CD4-positive, alpha-beta T cell treated with Interleukin-15 for 4 hours (primary cell): ENCODE data around the gene PTPRO.

Source experiments
- DNase-seq: peaks from one replicate; pipeline ENCODE4 v3.0.0-alpha.2; 2020; ENCODE audit warnings: low spot score

PTPRO gene

DNA sequence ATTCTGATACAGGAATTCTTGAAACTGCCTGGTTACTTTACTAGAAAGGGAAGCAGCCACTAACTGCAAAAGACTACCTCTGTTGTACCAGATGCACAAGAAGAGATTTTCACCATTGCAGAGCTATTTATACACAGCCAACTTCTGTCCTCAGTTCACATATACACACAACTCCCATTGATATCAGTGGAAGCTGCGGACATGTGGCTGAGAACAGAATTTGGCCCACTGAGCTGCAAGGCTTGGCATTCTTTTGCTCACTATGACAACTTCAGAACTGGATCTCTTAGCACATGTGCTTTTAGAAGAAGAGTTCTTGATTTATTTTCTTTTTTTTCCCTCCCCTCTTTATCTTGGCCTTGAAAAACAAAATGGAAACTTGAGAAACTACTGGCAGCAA lies 28.3 kb downstream of the PTPRO start:
- DNase-seq = no peak

DNA sequence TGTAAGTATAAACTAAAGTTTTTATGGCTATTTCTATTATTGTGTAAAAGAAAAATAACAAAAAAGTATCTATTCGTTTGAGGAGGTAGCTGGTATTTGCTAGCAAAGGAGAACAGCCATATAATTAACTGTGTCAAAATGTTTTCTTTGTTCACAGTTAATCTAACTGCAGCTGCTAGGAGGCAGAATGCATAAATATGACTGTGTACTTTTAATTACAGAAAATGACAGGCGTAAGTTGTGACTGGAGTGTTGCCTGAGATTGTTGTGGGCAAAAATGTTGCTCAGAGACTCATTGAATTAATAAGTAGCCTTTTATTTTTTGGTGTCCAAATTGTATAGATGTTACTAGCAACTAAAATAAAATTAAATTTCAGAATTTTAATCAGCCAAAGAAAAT lies 33.5 kb downstream of the PTPRO start:
- no peak for DNase-seq

DNA sequence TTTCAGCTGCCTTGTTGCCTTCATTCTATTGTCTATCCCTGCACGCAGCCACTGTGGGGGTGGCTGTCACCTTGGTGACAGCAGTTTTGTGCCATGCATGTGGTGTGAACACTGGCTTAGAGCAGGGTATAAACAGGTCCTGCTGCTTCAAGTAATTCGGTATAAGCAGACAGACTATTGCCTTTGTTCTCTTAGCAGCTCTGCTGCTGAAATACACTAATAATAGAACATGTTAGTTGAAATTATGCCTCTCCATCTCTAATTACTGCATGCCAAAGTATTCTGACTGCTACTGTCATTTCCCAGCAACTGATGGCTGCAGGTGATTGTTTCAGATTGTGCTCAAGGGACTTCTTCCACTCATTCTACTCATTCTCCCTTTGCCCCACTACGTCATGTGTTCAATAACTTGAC lies 34.6 kb downstream of the PTPRO start:
- no peak for DNase-seq

DNA sequence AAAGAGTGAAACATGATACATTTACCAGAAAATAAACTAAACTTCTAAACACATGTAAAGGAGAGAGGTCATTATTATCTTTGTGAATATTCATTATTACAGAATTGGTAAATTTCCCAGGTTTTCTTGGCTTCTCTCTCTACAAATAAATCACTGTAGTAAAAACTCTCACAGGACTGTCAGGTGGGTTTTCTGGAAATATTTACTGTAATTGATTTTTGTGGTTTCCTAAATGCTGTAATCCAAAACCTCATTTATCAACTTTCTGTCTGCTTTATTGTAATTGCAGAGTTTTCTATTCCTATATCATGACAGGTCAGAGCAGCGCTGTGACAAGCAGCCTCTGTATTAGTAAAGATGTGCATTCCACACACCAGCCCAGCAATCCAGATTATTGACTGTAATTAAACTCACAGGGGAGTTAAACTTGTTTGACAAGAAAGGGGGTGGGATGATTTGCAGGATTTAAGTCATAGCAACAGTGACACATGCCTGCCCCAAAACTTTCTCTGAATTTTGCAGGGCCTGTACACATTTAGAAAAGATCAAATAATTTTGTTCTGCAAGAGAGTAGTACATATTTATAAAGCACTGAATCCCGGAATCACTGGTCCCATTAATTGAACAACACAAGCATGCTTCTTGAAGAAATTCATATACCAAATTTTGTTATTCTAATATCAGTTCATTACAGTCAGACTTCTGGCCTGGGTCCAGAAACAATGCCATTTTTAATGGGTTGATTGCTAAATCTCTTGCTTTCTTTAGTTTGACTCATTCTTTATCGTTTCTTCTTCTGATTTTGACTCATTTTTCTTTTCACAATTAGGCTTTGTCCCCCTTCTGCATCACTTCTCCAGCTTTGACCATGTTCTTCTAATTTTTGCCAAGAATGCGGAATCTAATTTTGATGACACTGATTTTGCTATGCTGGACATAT lies 42.2 kb downstream of the PTPRO start:
- no peak for DNase-seq

DNA sequence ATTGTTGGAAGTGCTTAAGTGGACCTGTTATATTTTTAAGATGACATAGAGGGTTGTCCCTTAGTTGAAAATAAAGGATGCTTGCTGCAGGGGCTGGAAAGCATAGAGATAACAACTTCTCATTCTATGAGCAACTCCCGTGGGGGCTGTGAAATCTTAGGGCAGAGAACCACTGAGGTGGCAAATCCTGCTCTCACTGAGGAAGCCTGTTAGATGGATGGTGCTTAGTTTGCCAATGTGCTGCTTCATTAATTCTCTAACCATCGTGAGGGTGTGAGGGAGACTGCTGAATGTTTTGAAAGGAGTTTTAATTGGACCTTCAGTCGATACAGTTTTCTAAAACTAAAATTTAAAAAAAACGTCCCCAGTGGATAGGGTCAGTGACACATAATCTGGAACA lies 46.5 kb downstream of the PTPRO start:
- DNase-seq = no peak

DNA sequence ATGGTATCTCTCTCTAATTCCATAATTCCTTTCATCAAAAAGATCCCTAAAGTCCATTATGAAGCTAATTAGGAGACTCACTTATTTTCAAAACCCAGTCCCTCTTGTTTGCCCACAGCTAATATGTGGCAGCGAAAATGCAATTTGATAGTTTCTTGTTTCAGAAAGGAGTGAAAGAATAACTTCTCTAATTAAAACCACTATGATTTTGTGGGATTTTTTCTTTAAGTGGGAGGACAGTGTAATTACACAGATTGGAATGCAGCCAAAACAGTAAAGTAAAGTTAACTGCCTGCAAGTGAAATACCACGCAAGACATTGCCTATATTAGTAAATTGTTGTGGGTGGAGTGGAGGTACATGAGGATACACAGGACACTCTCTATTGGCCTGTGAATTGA lies 50.0 kb downstream of the PTPRO start:
- DNase-seq = no peak

DNA sequence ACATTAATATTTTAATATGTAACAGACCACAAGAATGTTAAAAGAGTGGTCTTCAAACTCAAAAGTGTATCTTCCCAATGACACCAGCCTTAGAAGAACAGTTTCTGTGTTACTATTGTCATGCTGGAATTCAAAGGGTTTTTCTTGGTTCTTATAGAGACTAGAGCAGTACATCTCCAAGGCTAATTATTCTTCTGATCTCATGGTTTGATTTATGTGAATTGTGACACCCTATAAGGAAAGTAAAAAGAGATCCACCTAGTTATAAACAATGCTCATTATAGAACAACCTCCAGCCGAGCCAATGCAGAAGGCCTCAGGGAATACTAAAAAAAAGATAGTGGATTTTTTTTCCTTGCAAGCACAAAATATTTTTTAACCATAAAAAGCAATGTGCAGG lies 65.5 kb downstream of the PTPRO start:
- no peak for DNase-seq

DNA sequence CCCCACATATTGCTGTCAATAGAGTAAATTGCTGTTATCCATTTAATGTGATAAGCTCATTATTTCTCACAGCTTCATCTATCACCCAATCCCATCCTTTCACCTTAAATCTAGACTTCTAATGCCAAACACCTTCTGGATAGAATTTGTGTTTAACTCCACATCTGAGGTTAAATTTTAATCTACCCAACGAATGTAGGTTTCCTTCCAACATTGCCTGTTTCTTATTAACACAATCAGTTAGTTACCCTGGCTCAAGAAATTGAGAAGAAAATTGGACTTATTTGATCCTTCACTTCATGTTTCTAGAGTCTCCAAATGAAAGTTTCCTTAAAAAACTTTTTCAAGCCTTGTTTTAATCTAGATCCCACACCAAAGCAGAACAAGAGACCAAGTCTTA lies 67.3 kb downstream of the PTPRO start:
- no peak for DNase-seq

DNA sequence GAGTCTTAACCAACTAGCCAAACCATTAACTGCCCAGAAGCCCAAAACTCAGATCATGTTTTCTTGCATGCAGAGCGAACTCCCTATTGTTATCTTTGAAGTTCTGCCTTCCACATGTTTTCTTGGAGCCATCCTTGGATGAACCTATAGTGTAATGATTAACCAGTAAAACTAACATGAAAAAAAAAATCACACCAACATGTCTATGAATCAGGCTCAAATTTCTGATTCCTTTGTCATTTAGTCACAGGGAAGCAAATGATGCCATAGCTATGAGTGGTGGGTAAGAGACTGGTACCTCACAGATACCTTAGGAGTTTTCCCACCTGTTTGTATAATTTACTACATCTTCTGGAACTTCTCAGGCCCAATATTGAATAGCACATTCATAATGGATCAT lies 70.7 kb downstream of the PTPRO start:
- no peak for DNase-seq

DNA sequence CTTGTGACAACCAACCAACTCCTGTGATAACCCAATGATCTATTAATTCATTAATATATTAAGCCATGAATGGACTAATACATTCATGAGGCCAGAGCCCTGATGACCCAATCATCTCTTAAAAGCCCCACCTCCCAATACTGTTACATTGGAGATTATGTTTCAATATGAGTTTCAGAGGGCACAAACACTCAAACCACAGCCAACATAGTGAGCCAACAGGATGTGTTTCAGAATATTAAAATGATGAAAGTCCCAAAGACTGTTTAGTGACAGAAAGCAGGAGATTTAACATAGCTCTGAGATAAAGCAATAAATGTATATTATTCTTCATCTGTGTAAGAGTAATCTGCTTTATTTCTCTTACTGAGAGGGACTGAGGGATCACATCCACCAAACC lies 71.7 kb downstream of the PTPRO start:
- DNase-seq = no peak

DNA sequence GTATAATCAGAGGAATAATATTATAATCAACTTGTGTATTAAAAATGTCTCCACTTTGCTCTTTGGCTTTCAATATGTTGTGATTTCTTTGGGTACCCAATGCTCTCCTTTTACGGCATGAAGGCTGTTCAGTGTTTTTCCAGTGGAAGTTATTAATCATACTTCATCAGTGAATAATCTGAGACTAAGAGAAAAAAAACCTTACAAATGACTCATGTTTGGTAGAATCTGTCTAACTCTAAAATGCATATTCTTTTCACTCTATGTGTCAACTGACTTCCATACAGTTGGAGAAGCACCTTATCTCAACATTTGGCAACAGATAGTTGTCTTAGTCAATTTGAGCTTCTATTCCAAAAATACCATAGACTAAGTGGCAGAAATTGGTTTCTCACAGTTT lies 82.2 kb downstream of the PTPRO start:
- no peak for DNase-seq

DNA sequence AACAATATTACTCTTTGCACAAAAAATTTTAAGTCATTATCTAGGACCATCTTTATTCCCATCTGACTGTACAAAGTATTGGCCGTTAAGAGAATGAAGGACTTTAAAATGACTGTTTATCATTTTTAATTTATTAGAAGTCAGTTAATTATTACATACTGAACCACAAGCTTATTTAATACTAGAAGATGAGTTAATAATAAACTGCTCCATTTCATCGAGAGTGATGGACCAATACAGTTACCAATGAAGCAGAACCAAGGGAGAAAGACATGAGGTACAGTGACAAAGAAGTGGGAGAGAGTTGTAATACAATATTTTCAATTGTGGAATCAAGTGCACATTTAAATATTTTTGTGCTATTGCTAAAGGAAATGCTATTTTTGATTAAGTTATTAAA lies 83.3 kb downstream of the PTPRO start:
- no peak for DNase-seq

DNA sequence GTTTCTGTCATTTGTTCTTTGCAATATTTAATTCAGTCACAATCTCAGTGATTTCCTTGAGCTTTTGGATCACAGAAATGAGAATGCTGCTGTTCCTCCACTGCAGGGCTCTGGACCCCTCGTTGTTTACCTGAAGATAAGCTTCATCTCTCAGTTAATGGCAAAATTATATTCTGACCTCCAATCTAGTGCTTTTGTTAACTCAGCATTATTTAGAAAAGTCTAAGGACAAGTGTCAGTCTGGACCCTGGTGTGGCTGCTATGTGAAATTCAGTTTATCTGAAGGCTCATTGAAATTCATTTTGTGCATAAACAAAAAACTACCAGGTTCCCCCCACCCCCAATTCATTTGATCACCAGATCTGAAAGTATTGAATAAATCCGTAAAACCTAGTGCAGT lies 84.7 kb downstream of the PTPRO start:
- DNase-seq = no peak

DNA sequence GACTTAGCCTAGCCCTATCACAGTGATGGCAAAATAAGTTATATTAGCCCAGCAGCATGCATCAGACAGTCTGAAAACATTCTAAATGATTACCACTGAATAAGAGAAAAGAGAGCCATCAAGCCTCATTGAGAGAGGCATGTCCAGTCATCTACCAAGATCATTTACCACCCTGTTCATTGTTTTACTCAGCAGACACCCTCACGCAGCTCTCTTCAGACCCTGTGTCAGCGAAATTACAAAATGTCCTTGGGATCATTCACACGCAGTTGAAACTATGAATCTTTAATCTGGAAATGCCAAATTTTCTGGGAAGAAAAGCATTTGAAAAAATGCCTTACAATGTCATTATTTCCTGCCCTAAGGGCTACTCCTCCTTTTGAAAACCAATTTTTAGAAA lies 89.5 kb downstream of the PTPRO start:
- no peak for DNase-seq

DNA sequence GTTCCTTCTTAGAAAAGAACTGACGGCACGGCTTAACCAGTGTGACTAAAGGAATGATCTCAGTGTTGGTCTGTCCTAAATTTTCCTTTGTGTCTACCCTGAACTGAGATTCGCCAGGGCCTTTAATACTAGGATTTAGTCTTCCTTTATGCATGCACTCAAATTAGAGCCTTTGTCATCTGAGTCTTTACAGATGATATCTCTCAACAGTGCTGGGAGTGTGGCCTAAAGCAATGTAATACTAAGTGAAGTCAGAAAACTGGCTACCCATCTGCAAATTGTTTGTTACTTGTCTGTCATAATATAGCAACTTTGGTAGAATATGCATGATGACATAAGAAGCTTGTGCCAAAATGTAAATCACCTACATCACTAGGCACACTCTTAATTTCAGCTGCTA lies 95.4 kb downstream of the PTPRO start:
- no peak for DNase-seq

DNA sequence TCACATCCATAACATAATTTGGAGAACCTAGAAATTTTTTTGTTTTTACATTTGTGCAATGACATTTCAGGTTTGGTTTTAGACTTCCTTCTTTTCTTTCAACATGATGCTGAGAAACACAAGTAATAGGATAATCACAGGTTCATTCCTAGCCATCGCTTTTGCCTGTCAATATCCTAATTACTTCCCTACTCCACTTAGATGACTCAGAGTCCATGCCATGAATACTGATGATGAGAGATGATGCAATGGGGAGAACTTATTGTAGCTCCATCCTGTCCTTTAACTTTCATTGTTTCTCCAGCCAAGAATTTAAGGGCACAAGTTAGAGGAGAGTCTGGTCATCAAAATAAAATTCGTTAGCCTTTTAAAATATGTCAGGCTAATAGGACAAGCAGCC lies 101.3 kb downstream of the PTPRO start:
- no peak for DNase-seq

DNA sequence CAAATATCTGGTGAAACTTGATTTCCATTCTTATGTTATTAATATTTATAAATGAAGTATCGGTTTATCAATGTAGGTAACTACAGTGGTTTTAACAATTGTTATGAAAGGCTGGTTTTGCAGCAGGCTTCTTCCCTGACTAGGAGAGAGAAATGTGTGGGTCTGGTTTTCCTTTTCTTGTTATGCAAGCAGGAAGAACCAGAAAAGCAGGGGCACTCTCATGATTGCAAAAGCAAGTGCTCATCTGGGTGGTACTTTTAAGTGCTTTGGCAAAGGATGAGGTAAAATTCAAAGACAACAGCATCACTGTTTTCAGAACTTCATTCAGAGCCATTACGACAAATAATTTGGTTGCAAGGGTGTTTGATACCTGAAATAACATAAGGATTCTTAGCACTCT lies 105.6 kb downstream of the PTPRO start:
- no peak for DNase-seq

DNA sequence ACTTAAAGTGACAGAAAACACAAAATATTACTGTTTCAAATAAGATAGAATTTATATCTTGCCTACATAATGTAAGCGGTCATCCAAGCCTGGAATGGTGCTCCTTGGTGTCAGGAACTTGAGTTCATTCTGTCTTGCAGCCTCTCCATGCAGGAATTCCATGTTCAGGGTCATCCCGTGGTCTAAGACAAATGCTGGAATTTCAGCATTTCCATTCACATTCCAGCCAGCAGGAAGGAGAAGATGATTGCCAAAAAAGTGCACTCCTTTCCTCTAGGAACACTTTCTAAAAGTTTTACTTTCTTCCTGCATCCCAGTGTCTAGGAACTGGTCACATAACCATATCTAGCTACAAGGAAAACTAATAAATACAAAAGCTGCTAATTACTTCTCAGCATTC lies 106.3 kb downstream of the PTPRO start:
- no peak for DNase-seq

DNA sequence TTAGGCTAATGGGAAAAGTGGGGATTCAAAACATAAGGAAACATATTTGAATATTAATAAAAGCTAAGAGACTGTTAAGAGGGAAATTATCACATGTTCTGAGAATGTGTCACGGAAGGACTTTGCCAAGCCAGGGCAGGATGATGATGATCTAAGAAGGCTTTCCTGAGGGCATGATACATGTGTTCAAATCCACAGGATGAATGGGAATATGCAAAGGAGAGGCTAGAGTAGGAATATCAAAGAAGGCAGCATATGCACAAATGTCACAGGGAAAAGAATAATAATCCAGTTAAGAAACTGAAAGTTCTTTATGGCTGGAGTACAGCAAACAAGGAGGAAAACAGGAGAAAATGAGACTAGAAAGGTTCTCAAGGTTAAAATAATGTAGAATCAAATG lies 107.0 kb downstream of the PTPRO start:
- no peak for DNase-seq

DNA sequence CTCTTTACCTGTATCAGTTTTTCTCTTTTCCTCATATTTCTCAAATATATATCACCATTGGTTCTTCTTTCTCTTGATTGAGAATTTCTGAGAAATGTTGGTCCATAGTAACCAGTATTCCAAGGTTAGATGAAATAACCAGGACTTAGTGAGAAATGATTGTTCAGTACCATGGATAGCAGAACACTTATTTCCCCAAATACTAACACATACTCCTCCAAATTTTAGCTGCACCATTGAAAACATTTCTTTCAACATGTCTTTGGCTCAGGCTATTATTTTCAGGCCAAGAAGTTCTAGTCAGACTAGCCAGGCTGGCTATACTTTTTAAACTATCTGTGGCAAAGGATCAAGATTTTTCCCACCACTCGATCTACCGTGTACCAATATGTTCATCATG lies 113.3 kb downstream of the PTPRO start:
- DNase-seq = no peak

DNA sequence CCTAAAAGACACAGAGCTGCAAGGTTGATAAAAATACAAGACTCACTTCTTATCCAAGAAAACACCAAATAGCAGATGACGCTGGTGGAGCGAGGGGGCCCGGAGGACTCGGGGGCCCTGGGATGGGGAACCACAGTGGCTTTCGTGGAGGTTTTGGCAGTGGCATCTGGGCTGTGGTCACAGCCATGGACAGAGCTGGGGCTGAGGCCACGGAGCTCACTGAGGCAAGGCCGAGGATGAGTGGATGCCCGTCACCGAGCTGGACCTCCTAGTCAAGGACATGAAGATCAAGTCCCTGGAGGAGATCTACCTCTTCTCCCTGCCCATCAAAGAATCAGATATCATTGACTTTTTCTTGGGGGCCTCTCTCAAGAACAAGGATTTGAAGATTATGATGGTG lies 117.2 kb downstream of the PTPRO start:
- DNase-seq = no peak

DNA sequence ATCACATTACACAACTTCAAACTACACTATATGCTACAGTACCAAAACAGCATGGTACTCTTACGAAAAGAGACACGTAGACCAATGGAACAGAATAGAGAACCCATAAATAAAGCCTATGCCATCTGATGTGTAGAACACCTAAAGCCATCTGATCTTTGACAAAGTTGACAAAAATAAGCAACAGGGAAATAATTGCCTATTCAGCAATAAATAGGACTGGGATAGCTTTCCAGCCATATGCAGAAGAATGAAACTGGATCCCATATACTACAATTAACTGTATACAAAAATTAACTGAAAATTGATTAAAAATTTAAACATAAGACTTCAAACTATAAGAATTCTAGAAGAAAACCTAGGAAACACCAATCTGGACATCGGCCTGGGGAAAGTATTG lies 120.7 kb downstream of the PTPRO start:
- DNase-seq = no peak

DNA sequence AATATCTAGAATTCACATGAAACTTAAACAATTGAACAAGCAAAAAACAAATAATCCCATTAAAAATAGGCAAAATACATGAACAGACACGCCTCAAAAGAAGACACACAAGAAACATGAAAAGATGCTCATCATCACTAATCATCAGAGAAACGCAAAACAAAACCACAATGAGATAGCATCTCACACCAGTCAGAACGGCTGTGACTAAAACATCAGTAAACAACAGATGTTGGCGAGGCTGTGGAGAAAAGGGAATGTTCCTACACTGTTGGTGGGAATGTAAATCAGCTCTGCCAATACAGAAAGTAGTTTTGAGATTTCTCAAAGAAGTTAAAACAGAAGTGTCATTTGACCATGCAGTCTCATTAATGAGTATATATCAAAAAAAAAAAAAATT lies 121.3 kb downstream of the PTPRO start:
- DNase-seq = no peak

DNA sequence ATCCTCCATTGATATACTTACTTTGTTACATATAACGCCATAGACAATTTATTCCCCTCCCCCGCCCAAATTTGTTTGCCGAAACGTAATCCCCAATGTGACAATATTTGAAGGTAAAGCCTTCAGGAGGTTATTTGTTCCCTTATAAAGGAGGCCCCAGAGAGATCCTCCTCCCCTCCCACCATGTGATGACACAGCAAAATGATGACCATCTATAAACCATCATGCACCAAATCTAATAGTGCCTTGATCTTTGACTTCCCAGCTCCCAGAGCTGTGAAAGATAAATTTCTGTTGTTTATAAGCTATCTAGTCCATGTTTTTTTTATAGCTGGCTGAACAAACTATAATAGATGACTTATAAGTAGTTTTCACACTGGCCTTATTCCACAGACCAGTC lies 122.2 kb downstream of the PTPRO start:
- no peak for DNase-seq
